Measurements from ENCODE around the gene NELFA. TPM values are rescaled to one million over a fixed set of nuclear protein-coding genes. Genes with fewer than 3 reads are reported as not detected.
A peak's percentile ranks its signal among the peaks of the same experiment; 100 is the strongest.

Gene NELFA
- polyA plus RNA-seq, 1 donor (not counting 4 experiments of a cell fraction or from before 2014, with no cell fraction given), result 9.9 TPM

GRCh38 chr4:1998296-1998695 lies 10.5 kb downstream of the NELFA start:
- TF ChIP-seq EZH2 (IDR thresholded peaks at IDR 0.05; ENCODE audit: low read length) (no peak), CTCF (optimal IDR thresholded peaks at IDR 0.05 in 1 of 3, IDR thresholded peaks at IDR 0.05 in 1 of 3, conservative IDR thresholded peaks at IDR 0.05 in 1 of 3; ENCODE audit: extremely low read depth in 1 of 3, insufficient read depth in 2 of 3, low read length in 3 of 3) (no peak)
- H3K9me1 ChIP-seq (ENCODE audit: control insufficient read depth, extremely low read depth, insufficient read depth, low read length), result no peaks in the 10 kb centered on the region
- peak overlapping the region; percentile 17 for H3K4me2 ChIP-seq (ENCODE audit: control insufficient read depth, extremely low read depth, insufficient read depth, low read depth, low read length)
- H3K79me2 ChIP-seq (ENCODE audit: control insufficient read depth, insufficient read depth, low read length), result peaks cover 86% of the 10 kb centered on the region
- H3K4me1 ChIP-seq (ENCODE audit: control insufficient read depth, extremely low read depth, insufficient read depth, low read length), result peaks cover 9% of the 10 kb centered on the region
- no peak overlapping the region for H2AFZ ChIP-seq (ENCODE audit: control insufficient read depth, low read length)
- dilution Hi-C loops (cut with MboI; ENCODE audit: extremely low pct_ligation_motif_present, low sequenced_read_pairs), result no loop called here
- DNase-seq (ENCODE audit: low read depth, low spot score) (no peak), FAIRE-seq (peak; percentile 41)
- no peak overlapping the region for H3K4me3 ChIP-seq (ENCODE audit: control insufficient read depth in 2 of 3, extremely low read depth in 1 of 3, insufficient read depth in 2 of 3, low read depth in 1 of 3, low read length in 3 of 3)
- H3K9ac ChIP-seq (ENCODE audit: control insufficient read depth, extremely low read depth, insufficient read depth, low read length), result no peak overlapping the region
- no peaks in the 10 kb centered on the region for H4K20me1 ChIP-seq (ENCODE audit: control insufficient read depth, extremely low read depth, insufficient read depth, low read length)
- no peaks in the 10 kb centered on the region for H3K36me3 ChIP-seq (ENCODE audit: control insufficient read depth in 2 of 2, extremely low read depth in 1 of 2, insufficient read depth in 2 of 2, low read length in 2 of 2)
- H3K9me3 ChIP-seq (ENCODE audit: control insufficient read depth, low read depth, low read length), result no peaks in the 10 kb centered on the region
- H3K27ac ChIP-seq (ENCODE audit: control insufficient read depth, insufficient read depth, low read length), result no peak overlapping the region
- no peaks in the 10 kb centered on the region for H3K27me3 ChIP-seq (ENCODE audit: control insufficient read depth, extremely low read depth, insufficient read depth, low read length)

- H3K27ac ChIP-seq (ENCODE audit: control insufficient read depth, insufficient read depth, low read length), result no peak overlapping the region
- H3K36me3 ChIP-seq (ENCODE audit: control insufficient read depth in 2 of 2, extremely low read depth in 1 of 2, insufficient read depth in 2 of 2, low read length in 2 of 2), result no peaks in the 10 kb centered on the region
- H3K4me3 ChIP-seq (ENCODE audit: control insufficient read depth in 2 of 3, extremely low read depth in 1 of 3, insufficient read depth in 2 of 3, low read depth in 1 of 3, low read length in 3 of 3), result no peak overlapping the region
- no peak overlapping the region for H3K9ac ChIP-seq (ENCODE audit: control insufficient read depth, extremely low read depth, insufficient read depth, low read length)
- no peaks in the 10 kb centered on the region for H3K9me3 ChIP-seq (ENCODE audit: control insufficient read depth, low read depth, low read length)
- TF ChIP-seq CTCF (optimal IDR thresholded peaks at IDR 0.05 in 1 of 3, IDR thresholded peaks at IDR 0.05 in 1 of 3, conservative IDR thresholded peaks at IDR 0.05 in 1 of 3; ENCODE audit: extremely low read depth in 1 of 3, insufficient read depth in 2 of 3, low read length in 3 of 3), result no peak
- no peak for TF ChIP-seq EZH2 (IDR thresholded peaks at IDR 0.05; ENCODE audit: low read length)
- no peaks in the 10 kb centered on the region for H3K27me3 ChIP-seq (ENCODE audit: control insufficient read depth, extremely low read depth, insufficient read depth, low read length)
- no peak for FAIRE-seq
- peaks cover 9% of the 10 kb centered on the region for H3K4me1 ChIP-seq (ENCODE audit: control insufficient read depth, extremely low read depth, insufficient read depth, low read length)
- H3K4me2 ChIP-seq (ENCODE audit: control insufficient read depth, extremely low read depth, insufficient read depth, low read depth, low read length), result no peak overlapping the region
- no peak overlapping the region for H2AFZ ChIP-seq (ENCODE audit: control insufficient read depth, low read length)
- dilution Hi-C loops (cut with MboI; ENCODE audit: extremely low pct_ligation_motif_present, low sequenced_read_pairs), result no loop called here
- H4K20me1 ChIP-seq (ENCODE audit: control insufficient read depth, extremely low read depth, insufficient read depth, low read length), result no peaks in the 10 kb centered on the region
- DNase-seq (ENCODE audit: low read depth, low spot score), result no peak
- no peaks in the 10 kb centered on the region for H3K9me1 ChIP-seq (ENCODE audit: control insufficient read depth, extremely low read depth, insufficient read depth, low read length)
- peaks cover 86% of the 10 kb centered on the region for H3K79me2 ChIP-seq (ENCODE audit: control insufficient read depth, insufficient read depth, low read length)
Observed at GRCh38 chr4:1997712-1998111, 11.1 kb downstream of the NELFA start.

All from keratinocyte (primary cell).